HG03025 (cell line): ENCODE measurements around the gene MYOT.
A peak's percentile ranks its signal among the peaks of the same experiment; 100 is the strongest.
"Not testable (repeated sequence)": the region's sequence is repeated elsewhere in the genome, so short reads cannot be mapped to it uniquely, and the experiment has no call there.

Source experiments
- ATAC-seq: cut with Tn5 transposase; IDR thresholded peaks from one replicate; pipeline ENCODE4 v1.9.1; 2021; ENCODE audit warnings: mild to moderate bottlenecking, moderate library complexity; ENCODE audit not compliant: unreplicated experiment, low FRiP score

Gene MYOT

GRCh38 chr5:137853165-137853564, 14.5 kb upstream of the MYOT start:
- not testable (repeated sequence) for ATAC-seq

GRCh38 chr5:137856201-137856600, 11.5 kb upstream of the MYOT start:
- ATAC-seq, result no peak

GRCh38 chr5:137856916-137857862, 10.5 kb upstream of the MYOT start:
- no peak for ATAC-seq

- ATAC-seq, result peak; percentile 80
Measured at GRCh38 chr5:137858223-137858916, 9.3 kb upstream of the MYOT start.

- ATAC-seq, result no peak
Measured at GRCh38 chr5:137858954-137859353, 8.7 kb upstream of the MYOT start.

GRCh38 chr5:137862251-137862650, 5.4 kb upstream of the MYOT start:
- ATAC-seq, result no peak

- not testable (repeated sequence) for ATAC-seq
Measured at GRCh38 chr5:137863653-137864052, 4.0 kb upstream of the MYOT start.

- no peak for ATAC-seq
Measured at GRCh38 chr5:137866541-137867388, 895 bp upstream of the MYOT start.

- no peak for ATAC-seq
Measured at GRCh38 chr5:137870647-137871339, 3.1 kb downstream of the MYOT start.

- no peak for ATAC-seq
Measured at GRCh38 chr5:137871571-137871970, 3.9 kb downstream of the MYOT start.

- ATAC-seq, result no peak
Measured at GRCh38 chr5:137872466-137872865, 4.8 kb downstream of the MYOT start.

- ATAC-seq, result no peak
Measured at GRCh38 chr5:137876101-137876500, 8.4 kb downstream of the MYOT start.

- ATAC-seq, result no peak
Measured at GRCh38 chr5:137880313-137880712, 12.7 kb downstream of the MYOT start.

GRCh38 chr5:137887831-137888230, 20.2 kb downstream of the MYOT start:
- no peak for ATAC-seq

GRCh38 chr5:137888466-137888862, 20.8 kb downstream of the MYOT start:
- ATAC-seq, result no peak

GRCh38 chr5:137888863-137889759, 21.5 kb downstream of the MYOT start, which contains the start of gene PKD2L2:
Gene PKD2L2, plus strand, starts transcription at chr5:137889457. Its CDS starts 35 bp downstream, at chr5:137889492.
- peak; percentile 93 for ATAC-seq

- ATAC-seq, result no peak
Measured at GRCh38 chr5:137890845-137891244, 23.2 kb downstream of the MYOT start.

- ATAC-seq, result no peak
Measured at GRCh38 chr5:137891849-137892248, 24.2 kb downstream of the MYOT start.

GRCh38 chr5:137894586-137894985, 26.9 kb downstream of the MYOT start:
- no peak for ATAC-seq
